HG02938 (cell line): Measurements from ENCODE around the gene TMEM74B.
"Not testable (repeated sequence)": the region's sequence is repeated elsewhere in the genome, so short reads cannot be mapped to it uniquely, and the experiment has no call there.

Experiments
- ATAC-seq: cut with Tn5 transposase; IDR thresholded peaks from one replicate; pipeline ENCODE4 v1.9.1; 2021; ENCODE audit warnings: mild to moderate bottlenecking, moderate library complexity; ENCODE audit not compliant: unreplicated experiment

The TMEM74B gene

GRCh38 chr20:1184638-1185315, at the start of gene TMEM74B:
Gene TMEM74B (minus strand): TSS chr20:1184981. CDS start chr20:1183801, 1,180 bp downstream.
- no peak for ATAC-seq

GRCh38 chr20:1232286-1233111, 47.7 kb upstream of the TMEM74B start:
- no peak for ATAC-seq

GRCh38 chr20:1229541-1229940, 44.8 kb upstream of the TMEM74B start:
- ATAC-seq = no peak

- ATAC-seq = no peak
These were observed 41.2 kb upstream of the TMEM74B start, which contains the start of gene RAD21L1 for GRCh38 chr20:1225783-1226654. Gene RAD21L1 (plus strand): TSS chr20:1226044. CDS start chr20:1228454, 2,410 bp downstream.

- ATAC-seq = no peak
These were observed 40.5 kb upstream of the TMEM74B start for GRCh38 chr20:1225263-1225782.

GRCh38 chr20:1224205-1224890, 39.6 kb upstream of the TMEM74B start:
- ATAC-seq = no peak

GRCh38 chr20:1222750-1223149, 38.0 kb upstream of the TMEM74B start:
- ATAC-seq = not testable (repeated sequence)

- ATAC-seq = not testable (repeated sequence)
These were observed 32.0 kb upstream of the TMEM74B start for GRCh38 chr20:1216527-1217427.

- no peak for ATAC-seq
These were observed 30.8 kb upstream of the TMEM74B start for GRCh38 chr20:1215386-1216170.

- no peak for ATAC-seq
These were observed 30.1 kb upstream of the TMEM74B start for GRCh38 chr20:1214838-1215261.

- ATAC-seq = peak; percentile 59
These were observed 28.0 kb upstream of the TMEM74B start for GRCh38 chr20:1212607-1213396.

- ATAC-seq = no peak
These were observed 27.2 kb upstream of the TMEM74B start for GRCh38 chr20:1212023-1212422.

- ATAC-seq = no peak
These were observed 25.7 kb upstream of the TMEM74B start for GRCh38 chr20:1210501-1210900.

GRCh38 chr20:1209447-1210387, 24.9 kb upstream of the TMEM74B start:
- ATAC-seq = no peak

GRCh38 chr20:1207293-1207878, 22.6 kb upstream of the TMEM74B start:
- no peak for ATAC-seq
